Measurements from ENCODE around the gene ABHD18. TPM values are rescaled to one million over a fixed set of nuclear protein-coding genes. Genes with fewer than 3 reads are reported as not detected.
"Not testable (repeated sequence)": the region's sequence is repeated elsewhere in the genome, so short reads cannot be mapped to it uniquely, and the experiment has no call there.

Gene ABHD18
- polyA plus RNA-seq, 1 of the 3 experiments (the other 2 are of a cell fraction), result 2.0 TPM

DNA sequence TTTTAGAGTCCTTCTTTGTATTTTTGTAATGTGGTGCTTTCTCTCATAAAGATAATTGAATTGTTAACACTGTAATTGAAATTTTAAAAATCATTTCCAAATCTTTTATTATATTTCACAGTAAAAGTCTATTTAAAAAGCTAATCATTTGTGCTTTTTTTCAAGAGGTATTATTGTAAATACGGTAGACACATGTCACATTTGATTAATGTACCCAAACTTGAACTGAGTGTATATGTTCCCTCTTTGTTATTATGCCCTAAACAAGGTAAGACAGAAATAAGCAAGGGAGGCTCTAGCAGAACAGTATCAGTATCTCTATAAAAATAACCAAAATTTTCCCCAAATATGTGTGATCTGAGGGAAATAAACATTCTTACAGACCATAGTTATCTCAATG is 74.4 kb downstream of the ABHD18 start:
- Histone ChIP-seq H3K27me3 (ENCODE audit: insufficient read depth) (no peaks in the 10 kb centered on the region), H3F3A (replicated peaks; ENCODE audit: insufficient read depth) (no peaks in the 10 kb centered on the region), H3K9me3 (no peaks in the 10 kb centered on the region), H4K20me1 (ENCODE audit: insufficient read depth) (no peaks in the 10 kb centered on the region), H3K4me2 (no peak overlapping the region), H3K9me2 (no peaks in the 10 kb centered on the region), H3K27ac (ENCODE audit: low read depth in 2 of 2, low read length in 1 of 2) (no peak overlapping the region), H3K4me1 (ENCODE audit: control insufficient read depth in 1 of 2, insufficient read depth in 2 of 2, low read depth in 1 of 2, low read length in 1 of 2) (no peaks in the 10 kb centered on the region), H3K36me3 (replicated peaks in 1 of 2; ENCODE audit: control insufficient read depth in 1 of 2, insufficient read depth in 2 of 2, low read length in 1 of 2) (no peaks in the 10 kb centered on the region), H3K79me2 (ENCODE audit: insufficient read depth) (no peaks in the 10 kb centered on the region; the same call in 1 of the 2 replicates), H3K4me3 (ENCODE audit: low read depth in 2 of 2, low read length in 1 of 2) (no peak overlapping the region), H2AFZ (ENCODE audit: low read depth) (no peak overlapping the region), H3K9ac (no peak overlapping the region)
- ChIA-PET POLR2A (no interaction called here), CTCF (no interaction called here)
- WGBS (ENCODE audit: low lambda C conversion rate), result 92% methylated on average over 1 of the region's 1 CpG
- TF ChIP-seq FOXM1 (IDR thresholded peaks at IDR 0.05; ENCODE audit: low read depth), result no peak
- no peak for TF ChIP-seq RCOR1 (IDR thresholded peaks at IDR 0.05; ENCODE audit: low read length)
- no peak for TF ChIP-seq ELF1 (IDR thresholded peaks at IDR 0.05)
- no peak for TF ChIP-seq TCF12 (IDR thresholded peaks at IDR 0.05)
- TF ChIP-seq, protein P1, sequence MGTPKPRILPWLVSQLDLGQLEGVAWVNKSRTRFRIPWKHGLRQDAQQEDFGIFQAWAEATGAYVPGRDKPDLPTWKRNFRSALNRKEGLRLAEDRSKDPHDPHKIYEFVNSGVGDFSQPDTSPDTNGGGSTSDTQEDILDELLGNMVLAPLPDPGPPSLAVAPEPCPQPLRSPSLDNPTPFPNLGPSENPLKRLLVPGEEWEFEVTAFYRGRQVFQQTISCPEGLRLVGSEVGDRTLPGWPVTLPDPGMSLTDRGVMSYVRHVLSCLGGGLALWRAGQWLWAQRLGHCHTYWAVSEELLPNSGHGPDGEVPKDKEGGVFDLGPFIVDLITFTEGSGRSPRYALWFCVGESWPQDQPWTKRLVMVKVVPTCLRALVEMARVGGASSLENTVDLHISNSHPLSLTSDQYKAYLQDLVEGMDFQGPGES (IDR thresholded peaks at IDR 0.05; ENCODE audit: low read depth, low read length), result no peak
- TF ChIP-seq RAD21 (IDR thresholded peaks at IDR 0.05; ENCODE audit: low read length), result no peak
- TF ChIP-seq SMC3 (IDR thresholded peaks at IDR 0.05; ENCODE audit: low read depth, low read length), result no peak
- TF ChIP-seq, protein P2, sequence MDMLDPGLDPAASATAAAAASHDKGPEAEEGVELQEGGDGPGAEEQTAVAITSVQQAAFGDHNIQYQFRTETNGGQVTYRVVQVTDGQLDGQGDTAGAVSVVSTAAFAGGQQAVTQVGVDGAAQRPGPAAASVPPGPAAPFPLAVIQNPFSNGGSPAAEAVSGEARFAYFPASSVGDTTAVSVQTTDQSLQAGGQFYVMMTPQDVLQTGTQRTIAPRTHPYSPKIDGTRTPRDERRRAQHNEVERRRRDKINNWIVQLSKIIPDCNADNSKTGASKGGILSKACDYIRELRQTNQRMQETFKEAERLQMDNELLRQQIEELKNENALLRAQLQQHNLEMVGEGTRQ (IDR thresholded peaks at IDR 0.05; ENCODE audit: borderline replicate concordance, low read depth, low read length), result no peak
- no peak for TF ChIP-seq NRF1 (IDR thresholded peaks at IDR 0.05; ENCODE audit: low read depth, low read length)
- TF ChIP-seq, protein P3, sequence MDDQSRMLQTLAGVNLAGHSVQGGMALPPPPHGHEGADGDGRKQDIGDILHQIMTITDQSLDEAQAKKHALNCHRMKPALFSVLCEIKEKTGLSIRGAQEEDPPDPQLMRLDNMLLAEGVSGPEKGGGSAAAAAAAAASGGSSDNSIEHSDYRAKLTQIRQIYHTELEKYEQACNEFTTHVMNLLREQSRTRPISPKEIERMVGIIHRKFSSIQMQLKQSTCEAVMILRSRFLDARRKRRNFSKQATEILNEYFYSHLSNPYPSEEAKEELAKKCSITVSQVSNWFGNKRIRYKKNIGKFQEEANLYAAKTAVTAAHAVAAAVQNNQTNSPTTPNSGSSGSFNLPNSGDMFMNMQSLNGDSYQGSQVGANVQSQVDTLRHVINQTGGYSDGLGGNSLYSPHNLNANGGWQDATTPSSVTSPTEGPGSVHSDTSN (IDR thresholded peaks at IDR 0.05), result no peak
- TF ChIP-seq EP300 (IDR thresholded peaks at IDR 0.05; ENCODE audit: borderline replicate concordance in 1 of 2, low read depth in 1 of 2, low read length in 1 of 2), result no peak
- TF ChIP-seq FOXJ3 (CRISPR knock-in tag; IDR thresholded peaks at IDR 0.05), result no peak
- TF ChIP-seq RFX5 (IDR thresholded peaks at IDR 0.05; ENCODE audit: low read length), result no peak
- TF ChIP-seq SIN3A (IDR thresholded peaks at IDR 0.05; ENCODE audit: borderline replicate concordance, low read depth, low read length), result no peak
- TF ChIP-seq POLR2AphosphoS5 (IDR thresholded peaks at IDR 0.05; ENCODE audit: low read depth, low read length), result no peak
- TF ChIP-seq MEF2A (IDR thresholded peaks at IDR 0.05; ENCODE audit: borderline replicate concordance, low read depth), result no peak
- TF ChIP-seq YY1 (IDR thresholded peaks at IDR 0.05; ENCODE audit: low read depth), result no peak
- no peak for TF ChIP-seq TEAD4 (IDR thresholded peaks at IDR 0.05; ENCODE audit: borderline replicate concordance, insufficient read depth)
- no peak for DNase-seq

DNA sequence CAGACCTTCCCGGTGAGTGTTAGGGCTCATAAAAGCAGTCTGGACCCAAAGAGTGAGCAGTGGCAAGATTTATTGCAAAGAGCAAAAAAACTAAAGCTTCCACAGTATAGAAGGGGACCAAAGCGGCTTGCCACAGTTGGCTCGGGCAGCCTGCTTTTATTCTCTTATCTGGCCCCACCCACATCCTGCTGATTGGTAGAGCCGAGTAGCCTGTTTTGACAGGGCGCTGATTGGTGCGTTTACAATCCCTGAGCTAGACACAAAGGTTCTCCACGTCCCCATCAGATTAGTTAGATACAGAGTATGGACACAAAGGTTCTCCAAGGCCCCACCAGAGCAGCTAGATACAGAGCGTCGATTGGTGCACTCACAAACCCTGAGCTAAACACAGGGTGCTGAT is 81.8 kb downstream of the ABHD18 start:
- DNase-seq; H3K9me3 ChIP-seq; H3K4me3 ChIP-seq (ENCODE audit: low read depth in 2 of 2, low read length in 1 of 2); H3K36me3 ChIP-seq (replicated peaks in 1 of 2; ENCODE audit: control insufficient read depth in 1 of 2, insufficient read depth in 2 of 2, low read length in 1 of 2); CTCF ChIA-PET; H3K9ac ChIP-seq; H3K27ac ChIP-seq (ENCODE audit: low read depth in 2 of 2, low read length in 1 of 2); H3K9me2 ChIP-seq; H3K4me1 ChIP-seq (ENCODE audit: control insufficient read depth in 1 of 2, insufficient read depth in 2 of 2, low read depth in 1 of 2, low read length in 1 of 2); H2AFZ ChIP-seq (ENCODE audit: low read depth); H4K20me1 ChIP-seq (ENCODE audit: insufficient read depth); H3K79me2 ChIP-seq (ENCODE audit: insufficient read depth); H3K27me3 ChIP-seq (ENCODE audit: insufficient read depth); H3F3A ChIP-seq (replicated peaks; ENCODE audit: insufficient read depth); H3K4me2 ChIP-seq: not testable (repeated sequence)
- POLR2A ChIA-PET, result interaction anchor here (1.5 kb wide), 1 partner anchor 14 kb away, joined by 5 read pairs; the partner anchor contains the start of gene LARP1B
- 87% methylated on average over 5 of the region's 9 CpGs for WGBS (ENCODE audit: low lambda C conversion rate)

DNA sequence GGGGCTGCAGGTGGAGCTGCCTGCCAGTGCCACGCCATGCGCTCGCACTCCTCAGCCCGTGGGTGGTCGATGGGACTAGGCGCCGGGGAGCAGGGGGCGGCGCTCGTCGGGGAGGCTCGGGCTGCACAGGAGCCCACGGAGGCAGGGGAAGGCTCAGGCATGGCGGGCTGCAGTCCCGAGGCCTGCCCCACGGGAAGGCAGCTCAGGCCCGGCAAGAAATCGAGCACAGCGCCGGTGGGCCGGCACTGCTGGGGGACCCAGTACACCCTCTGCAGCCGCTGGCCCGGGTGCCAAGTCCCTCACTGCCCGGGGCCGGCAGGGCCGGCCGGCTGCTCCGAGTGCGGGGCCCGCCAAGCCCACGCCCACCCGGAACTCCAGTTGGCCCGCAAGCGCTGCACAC is 82.3 kb downstream of the ABHD18 start:
- CTCF ChIA-PET; H2AFZ ChIP-seq (ENCODE audit: low read depth): not testable (repeated sequence)
- WGBS (ENCODE audit: low lambda C conversion rate), result 88% methylated on average over 15 of the region's 34 CpGs

More for the DNA sequence above, 82.3 kb downstream of the ABHD18 start:
- H3K4me1 ChIP-seq (ENCODE audit: control insufficient read depth in 1 of 2, insufficient read depth in 2 of 2, low read depth in 1 of 2, low read length in 1 of 2); H3K9me3 ChIP-seq; H4K20me1 ChIP-seq (ENCODE audit: insufficient read depth); H3K9ac ChIP-seq; H3F3A ChIP-seq (replicated peaks; ENCODE audit: insufficient read depth); H3K79me2 ChIP-seq (ENCODE audit: insufficient read depth); H3K36me3 ChIP-seq (replicated peaks in 1 of 2; ENCODE audit: control insufficient read depth in 1 of 2, insufficient read depth in 2 of 2, low read length in 1 of 2); H3K4me3 ChIP-seq (ENCODE audit: low read depth in 2 of 2, low read length in 1 of 2); H3K27ac ChIP-seq (ENCODE audit: low read depth in 2 of 2, low read length in 1 of 2); H3K27me3 ChIP-seq (ENCODE audit: insufficient read depth); DNase-seq; H3K4me2 ChIP-seq; H3K9me2 ChIP-seq: not testable (repeated sequence)
- POLR2A ChIA-PET, result interaction anchor here (1.5 kb wide), 1 partner anchor 13 kb away, joined by 5 read pairs; the partner anchor contains the start of gene LARP1B
